GM06990 (cell line): Measurements from ENCODE around the gene SFN.

Experiments used
- DNase-seq: peaks from one replicate; pipeline ENCODE4 v3.0.0-alpha.2; 2011; ENCODE audit not compliant: insufficient read length; ENCODE audit errors: extremely low read depth
- H3K27me3 ChIP-seq: replicated peaks from 2 replicates; pipeline ENCODE4 v1.6.0; 2011; ENCODE audit warnings: low read length; ENCODE audit not compliant: control insufficient read depth, insufficient read depth
- H3K36me3 ChIP-seq: 2 replicates; pipeline ENCODE4 v1.5.1; 2011; ENCODE audit warnings: low read length; ENCODE audit not compliant: control insufficient read depth, insufficient read depth
- H3K4me3 ChIP-seq: replicated peaks from 2 replicates; pipeline ENCODE4 v1.5.1; 2011; ENCODE audit warnings: low read depth, mild to moderate bottlenecking, control low read depth, low read length
- TF ChIP-seq, protein P1 (sequence below): IDR thresholded peaks from 2 replicates; pipeline ENCODE4 v1.5.1; 2011; ENCODE audit warnings: low read length, control low read depth, mild to moderate bottlenecking, inconsistent platforms; ENCODE audit not compliant: insufficient read depth, poor library complexity, severe bottlenecking

The SFN gene

DNA sequence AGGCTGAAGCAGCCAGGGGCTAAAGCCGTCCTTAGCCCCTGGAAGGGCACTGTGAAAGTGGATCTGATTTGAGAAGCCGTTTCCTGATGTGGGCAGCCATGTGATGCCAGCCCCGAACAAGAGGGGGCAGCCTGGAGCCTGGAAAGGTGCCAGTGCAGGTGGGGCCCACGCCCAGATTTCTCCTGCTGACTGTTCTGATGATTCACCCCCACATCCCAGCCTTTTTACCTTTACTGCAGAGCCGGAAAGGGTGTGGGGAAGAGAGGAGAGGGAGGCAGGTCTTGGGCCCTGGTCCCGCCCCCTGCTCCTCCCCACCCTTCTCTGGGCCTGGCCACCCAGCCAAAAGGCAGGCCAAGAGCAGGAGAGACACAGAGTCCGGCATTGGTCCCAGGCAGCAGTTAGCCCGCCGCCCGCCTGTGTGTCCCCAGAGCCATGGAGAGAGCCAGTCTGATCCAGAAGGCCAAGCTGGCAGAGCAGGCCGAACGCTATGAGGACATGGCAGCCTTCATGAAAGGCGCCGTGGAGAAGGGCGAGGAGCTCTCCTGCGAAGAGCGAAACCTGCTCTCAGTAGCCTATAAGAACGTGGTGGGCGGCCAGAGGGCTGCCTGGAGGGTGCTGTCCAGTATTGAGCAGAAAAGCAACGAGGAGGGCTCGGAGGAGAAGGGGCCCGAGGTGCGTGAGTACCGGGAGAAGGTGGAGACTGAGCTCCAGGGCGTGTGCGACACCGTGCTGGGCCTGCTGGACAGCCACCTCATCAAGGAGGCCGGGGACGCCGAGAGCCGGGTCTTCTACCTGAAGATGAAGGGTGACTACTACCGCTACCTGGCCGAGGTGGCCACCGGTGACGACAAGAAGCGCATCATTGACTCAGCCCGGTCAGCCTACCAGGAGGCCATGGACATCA is at the start of gene SFN:
Gene SFN, plus strand, starts transcription at position 369 of the 904 bp plus-strand sequence. Its CDS starts 64 bp downstream, at position 433.
- Histone ChIP-seq H3K36me3 (peaks cover 2% of the 10 kb centered on the region; the same call in 1 of the 2 replicates), H3K4me3 (peak within 1 kb of the TSS; percentile 78), H3K27me3 (no peaks in the 10 kb centered on the region)
- TF ChIP-seq, protein P1, sequence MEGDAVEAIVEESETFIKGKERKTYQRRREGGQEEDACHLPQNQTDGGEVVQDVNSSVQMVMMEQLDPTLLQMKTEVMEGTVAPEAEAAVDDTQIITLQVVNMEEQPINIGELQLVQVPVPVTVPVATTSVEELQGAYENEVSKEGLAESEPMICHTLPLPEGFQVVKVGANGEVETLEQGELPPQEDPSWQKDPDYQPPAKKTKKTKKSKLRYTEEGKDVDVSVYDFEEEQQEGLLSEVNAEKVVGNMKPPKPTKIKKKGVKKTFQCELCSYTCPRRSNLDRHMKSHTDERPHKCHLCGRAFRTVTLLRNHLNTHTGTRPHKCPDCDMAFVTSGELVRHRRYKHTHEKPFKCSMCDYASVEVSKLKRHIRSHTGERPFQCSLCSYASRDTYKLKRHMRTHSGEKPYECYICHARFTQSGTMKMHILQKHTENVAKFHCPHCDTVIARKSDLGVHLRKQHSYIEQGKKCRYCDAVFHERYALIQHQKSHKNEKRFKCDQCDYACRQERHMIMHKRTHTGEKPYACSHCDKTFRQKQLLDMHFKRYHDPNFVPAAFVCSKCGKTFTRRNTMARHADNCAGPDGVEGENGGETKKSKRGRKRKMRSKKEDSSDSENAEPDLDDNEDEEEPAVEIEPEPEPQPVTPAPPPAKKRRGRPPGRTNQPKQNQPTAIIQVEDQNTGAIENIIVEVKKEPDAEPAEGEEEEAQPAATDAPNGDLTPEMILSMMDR = peak; percentile 79
- peak; percentile 62 for DNase-seq

DNA sequence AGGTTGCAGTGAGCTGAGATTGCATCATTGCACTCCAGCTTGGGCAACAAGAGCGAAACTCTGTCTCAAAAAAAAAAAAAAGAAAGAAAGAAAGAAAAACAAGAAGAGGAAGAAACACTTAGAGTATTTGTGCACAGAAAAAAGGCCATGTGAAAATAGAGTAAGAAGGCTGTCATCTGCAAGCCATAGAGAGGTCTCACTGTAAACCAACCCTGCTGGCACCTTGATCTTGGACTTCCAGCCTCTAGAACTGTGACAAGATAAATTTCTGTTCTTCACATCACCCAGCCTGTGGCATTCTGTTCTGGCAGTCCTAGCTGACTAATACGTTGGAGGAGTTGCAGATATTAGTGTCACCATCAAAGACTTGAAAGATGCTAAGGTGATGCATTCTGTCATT is 48.6 kb upstream of the SFN start:
- TF ChIP-seq, protein P1 = no peak
- Histone ChIP-seq H3K36me3 (no peaks in the 10 kb centered on the region), H3K4me3 (no peak overlapping the region), H3K27me3 (no peaks in the 10 kb centered on the region)
- no peak for DNase-seq

DNA sequence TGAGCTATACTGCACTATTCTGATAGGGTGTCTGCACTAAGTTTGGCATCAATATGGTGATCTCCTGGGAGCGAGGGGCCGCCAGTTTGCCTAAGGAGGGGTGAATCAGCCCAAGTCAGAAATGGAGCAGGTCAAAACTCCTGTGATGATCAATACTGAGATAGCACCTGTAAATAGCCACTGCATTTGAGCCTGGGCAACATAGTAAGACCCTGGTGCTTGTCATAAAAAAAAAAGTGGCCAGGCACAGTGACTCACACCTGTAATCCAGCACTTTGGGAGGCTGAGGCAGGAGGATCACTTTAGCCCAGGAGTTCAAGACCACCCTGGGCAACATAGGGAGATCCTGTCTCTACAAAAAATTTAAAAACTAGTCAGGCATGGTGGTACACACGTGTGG is 48.1 kb upstream of the SFN start:
- TF ChIP-seq, protein P1 = no peak
- H3K4me3 ChIP-seq = no peak overlapping the region

DNA sequence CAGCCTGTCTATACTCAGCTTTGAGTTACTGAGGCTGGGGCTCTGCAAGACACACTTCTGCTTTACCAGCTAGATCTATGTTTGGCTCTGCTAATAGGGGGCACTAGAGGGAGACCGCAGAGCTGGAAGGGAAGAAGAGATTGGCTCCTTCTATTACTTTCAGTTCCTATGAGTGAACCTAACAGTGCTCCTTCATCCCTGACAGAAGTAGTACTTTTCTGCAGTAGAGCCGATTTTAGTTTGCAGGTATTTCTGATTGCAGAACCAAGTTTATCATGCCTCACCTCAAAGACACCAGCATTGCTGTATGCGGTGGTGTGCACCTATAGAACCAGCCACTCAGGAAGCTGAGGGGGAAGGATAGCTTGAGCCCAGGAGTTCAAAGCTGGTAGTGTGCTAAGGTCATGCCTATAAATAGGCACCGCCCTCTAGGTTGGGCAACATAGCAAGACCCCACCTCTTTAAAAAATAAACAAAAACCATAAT is 42.1 kb upstream of the SFN start:
- TF ChIP-seq, protein P1 = peak; percentile 66
- peak; percentile 68 for DNase-seq
- H3K27me3 ChIP-seq = no peaks in the 10 kb centered on the region
- no peaks in the 10 kb centered on the region for H3K36me3 ChIP-seq
- no peak overlapping the region for H3K4me3 ChIP-seq

More for the DNA sequence above, 48.1 kb upstream of the SFN start:
- DNase-seq = no peak
- no peaks in the 10 kb centered on the region for H3K36me3 ChIP-seq
- H3K27me3 ChIP-seq = no peaks in the 10 kb centered on the region

DNA sequence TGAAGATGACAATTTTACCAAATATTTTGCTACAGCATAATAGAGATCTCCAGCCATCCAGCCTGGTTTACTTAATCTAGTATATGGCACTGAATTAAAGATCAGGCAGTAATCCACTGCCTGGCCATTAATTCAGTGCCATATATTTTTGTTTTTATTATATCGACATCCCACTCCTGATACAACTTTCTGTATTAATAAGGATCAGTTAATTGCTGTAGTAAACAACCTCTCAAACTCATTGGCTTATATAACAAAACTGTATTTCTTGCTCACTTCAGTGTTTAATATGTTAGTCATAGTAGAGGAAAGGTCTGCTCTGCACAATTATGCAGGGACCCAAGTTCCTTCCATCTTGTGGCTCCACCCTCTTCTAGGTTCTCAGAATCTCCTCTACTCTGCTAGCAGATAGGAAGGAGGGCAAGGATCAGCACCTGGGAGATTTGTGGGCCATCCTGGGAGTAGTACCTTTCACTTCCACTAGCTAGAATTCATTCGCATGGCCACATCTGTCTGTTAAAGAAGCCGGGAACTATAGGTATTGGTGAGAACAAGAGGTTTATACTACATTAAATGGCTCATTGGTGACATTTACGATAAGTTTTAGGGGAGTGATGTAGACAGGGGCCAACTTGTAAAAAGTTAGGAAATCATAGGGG is 40.1 kb upstream of the SFN start:
- H3K27me3 ChIP-seq = no peaks in the 10 kb centered on the region
- no peak overlapping the region for H3K4me3 ChIP-seq
- H3K36me3 ChIP-seq = no peaks in the 10 kb centered on the region
- TF ChIP-seq, protein P1 = no peak
- DNase-seq = no peak
